HL-60 (cell line): Measurements from ENCODE around the gene ARHGEF4.

Source experiments
- DNase-seq, 2 experiments: peaks; one replicate each; pipeline ENCODE4 v3.0.0-alpha.2; 2010 to 2020; ENCODE audit warnings: low read depth in 1 of 2, low spot score in 1 of 2
- H3K27ac ChIP-seq: fragments of 250-450 bp; sonication (Bioruptor Pico); replicated peaks from 2 replicates; pipeline ENCODE4 v1.5.1; 2020; ENCODE audit warnings: mild to moderate bottlenecking, moderate library complexity
- H3K27me3 ChIP-seq: fragments of 250-450 bp; sonication (Bioruptor Pico); 2 replicates; pipeline ENCODE4 v1.5.1; 2021; ENCODE audit warnings: mild to moderate bottlenecking, moderate library complexity; ENCODE audit not compliant: insufficient read depth, poor library complexity, severe bottlenecking
- H3K4me3 ChIP-seq: replicated peaks from 2 replicates; pipeline ENCODE4 v1.5.1; 2011; ENCODE audit warnings: mild to moderate bottlenecking, control low read depth, low read length; ENCODE audit not compliant: insufficient read depth
- CTCF ChIP-seq: IDR thresholded peaks from one replicate; pipeline ENCODE4 v1.5.1; 2011; ENCODE audit warnings: low read length, control low read depth, inconsistent platforms; ENCODE audit not compliant: insufficient read depth
- GABPA ChIP-seq: IDR thresholded peaks from 2 replicates; pipeline ENCODE4 v1.6.1; 2012; ENCODE audit warnings: low read depth
- POLR2AphosphoS5 ChIP-seq: IDR thresholded peaks from 2 replicates; pipeline ENCODE4 v1.6.1; 2012; ENCODE audit warnings: low read depth
- REST ChIP-seq: IDR thresholded peaks from 2 replicates; pipeline ENCODE4 v1.6.1; 2012; ENCODE audit warnings: low read depth; ENCODE audit not compliant: insufficient replicate concordance
- SPI1 ChIP-seq: IDR thresholded peaks from 2 replicates; pipeline ENCODE4 v1.6.1; 2012; ENCODE audit warnings: low read depth, mild to moderate bottlenecking, borderline replicate concordance

The ARHGEF4 gene

GRCh38 chr2:130825966-130826253 is 10.8 kb upstream of the ARHGEF4 start:
- no peak for TF ChIP-seq POLR2AphosphoS5
- TF ChIP-seq GABPA, result no peak
- no peak for TF ChIP-seq CTCF
- TF ChIP-seq REST, result no peak
- TF ChIP-seq SPI1, result no peak
- Histone ChIP-seq H3K27me3 (no peaks in the 10 kb centered on the region), H3K27ac (no peak overlapping the region), H3K4me3 (no peak overlapping the region)
- DNase-seq, result no peak

- TF ChIP-seq CTCF (no peak), SPI1 (no peak), POLR2AphosphoS5 (no peak), GABPA (no peak), REST (no peak)
- Histone ChIP-seq H3K4me3 (no peak overlapping the region), H3K27ac (no peak overlapping the region), H3K27me3 (no peaks in the 10 kb centered on the region)
- no peak for DNase-seq
Measured at GRCh38 chr2:130826419-130826818, 10.3 kb upstream of the ARHGEF4 start.

- no peak overlapping the region for H3K27ac ChIP-seq
- H3K27me3 ChIP-seq, result no peaks in the 10 kb centered on the region
- DNase-seq, result no peak
- no peak overlapping the region for H3K4me3 ChIP-seq
- TF ChIP-seq REST (no peak), SPI1 (no peak), CTCF (no peak), GABPA (no peak), POLR2AphosphoS5 (no peak)
Measured at GRCh38 chr2:130826821-130827501, 9.8 kb upstream of the ARHGEF4 start.
